Measurements from ENCODE around the gene AHDC1.
A peak's percentile ranks its signal among the peaks of the same experiment; 100 is the strongest.
"Not testable (repeated sequence)": the region's sequence is repeated elsewhere in the genome, so short reads cannot be mapped to it uniquely, and the experiment has no call there.

Gene AHDC1

GRCh38 chr1:27633640-27634176, 29.8 kb upstream of the AHDC1 start:
- no peak for DNase-seq

GRCh38 chr1:27633298-27633610, 29.3 kb upstream of the AHDC1 start:
- DNase-seq = no peak

- peak; percentile 57 to 70 for DNase-seq
Observed at GRCh38 chr1:27632387-27633297, 28.7 kb upstream of the AHDC1 start.

GRCh38 chr1:27630859-27631491, 27.0 kb upstream of the AHDC1 start:
- no peak for DNase-seq

GRCh38 chr1:27628712-27629111, 24.8 kb upstream of the AHDC1 start:
- DNase-seq = no peak

GRCh38 chr1:27627733-27628132, 23.8 kb upstream of the AHDC1 start:
- not testable (repeated sequence) for DNase-seq

- no peak for DNase-seq
Observed at GRCh38 chr1:27627061-27627460, 23.1 kb upstream of the AHDC1 start.

- no peak for DNase-seq
Observed at GRCh38 chr1:27626031-27626935, 22.3 kb upstream of the AHDC1 start.

- no peak for DNase-seq
Observed at GRCh38 chr1:27624467-27625178, 20.7 kb upstream of the AHDC1 start.

GRCh38 chr1:27623327-27624212, 19.6 kb upstream of the AHDC1 start:
- DNase-seq = no peak

- DNase-seq = no peak
Observed at GRCh38 chr1:27622828-27623227, 18.9 kb upstream of the AHDC1 start.

GRCh38 chr1:27621051-27621920, 17.3 kb upstream of the AHDC1 start:
- no peak for DNase-seq

GRCh38 chr1:27619782-27620438, 16.0 kb upstream of the AHDC1 start:
- not testable (repeated sequence) for DNase-seq

GRCh38 chr1:27618341-27619082, 14.6 kb upstream of the AHDC1 start:
- peak; percentile 17 to 26 for DNase-seq

- no peak for DNase-seq
Observed at GRCh38 chr1:27617420-27617819, 13.5 kb upstream of the AHDC1 start.

- no peak for DNase-seq
Observed at GRCh38 chr1:27616441-27616840, 12.5 kb upstream of the AHDC1 start.

- DNase-seq = no peak
Observed at GRCh38 chr1:27615346-27616192, 11.6 kb upstream of the AHDC1 start.

Data from activated CD4-positive, alpha-beta T cell treated with anti-CD3 and anti-CD28 coated beads, Interleukin-2, amount 50 U/mL, for 48 hours (primary cell).